Astrocyte (in vitro differentiated cells and primary cell): ENCODE results near the gene PCARE.

Source experiments
- CTCF ChIP-seq: IDR thresholded peaks from 2 replicates; pipeline ENCODE4 v1.5.1; 2011; ENCODE audit warnings: low read depth, mild to moderate bottlenecking, inconsistent platforms, low read length, moderate library complexity; ENCODE audit not compliant: insufficient read depth
- EZH2 ChIP-seq: IDR thresholded peaks from 2 replicates; pipeline ENCODE4 v1.6.1; 2012; ENCODE audit warnings: mild to moderate bottlenecking, low read length, inconsistent platforms; ENCODE audit not compliant: insufficient read depth

GRCh38 chr2:29035016-29035745 lies 39.1 kb downstream of the PCARE start:
- no peak for TF ChIP-seq CTCF
- no peak for TF ChIP-seq EZH2
